DMS53 (cell line): Measurements from ENCODE around the gene ATP11A.
A peak's percentile ranks its signal among the peaks of the same experiment; 100 is the strongest.

Experiments used
- DNase-seq: peaks from one replicate; lab custom pipeline; 2025; lab: John Stamatoyannopoulos, UW

Gene ATP11A

GRCh38 chr13:112907871-112908331, 218.1 kb downstream of the ATP11A start:
- peak; percentile 47 for DNase-seq

- no peak for DNase-seq
Observed at GRCh38 chr13:112908342-112908741, 218.5 kb downstream of the ATP11A start.

GRCh38 chr13:112910016-112910415, 220.2 kb downstream of the ATP11A start:
- no peak for DNase-seq

GRCh38 chr13:112910616-112911280, 220.9 kb downstream of the ATP11A start:
- DNase-seq, result no peak

- DNase-seq, result no peak
Observed at GRCh38 chr13:112911285-112911701, 221.5 kb downstream of the ATP11A start.

GRCh38 chr13:112911883-112912282, 222.0 kb downstream of the ATP11A start:
- DNase-seq, result no peak

GRCh38 chr13:112912726-112913440, 223.0 kb downstream of the ATP11A start:
- DNase-seq, result no peak

GRCh38 chr13:112916296-112916695, 226.5 kb downstream of the ATP11A start:
- DNase-seq, result no peak

GRCh38 chr13:112917056-112917664, 227.3 kb downstream of the ATP11A start:
- no peak for DNase-seq

- no peak for DNase-seq
Observed at GRCh38 chr13:112917737-112918136, 227.9 kb downstream of the ATP11A start.

- no peak for DNase-seq
Observed at GRCh38 chr13:112918266-112918665, 228.4 kb downstream of the ATP11A start.

- no peak for DNase-seq
Observed at GRCh38 chr13:112918746-112919145, 228.9 kb downstream of the ATP11A start.

GRCh38 chr13:112923962-112924361, 234.1 kb downstream of the ATP11A start:
- DNase-seq, result no peak

GRCh38 chr13:112924365-112924764, 234.5 kb downstream of the ATP11A start:
- DNase-seq, result no peak

GRCh38 chr13:112926003-112926402, 236.2 kb downstream of the ATP11A start:
- no peak for DNase-seq

GRCh38 chr13:112926993-112927392, 237.2 kb downstream of the ATP11A start:
- DNase-seq, result no peak

GRCh38 chr13:112928020-112928971, 238.5 kb downstream of the ATP11A start:
- no peak for DNase-seq

GRCh38 chr13:112928972-112929782, 239.3 kb downstream of the ATP11A start:
- no peak for DNase-seq

- no peak for DNase-seq
Observed at GRCh38 chr13:112929783-112930055, 239.9 kb downstream of the ATP11A start.

GRCh38 chr13:112930192-112930591, 240.4 kb downstream of the ATP11A start:
- no peak for DNase-seq
